Measurements from ENCODE around the gene HDDC2. TPM values are rescaled to one million over a fixed set of nuclear protein-coding genes. Genes with fewer than 3 reads are reported as not detected.

The HDDC2 gene, protein sequence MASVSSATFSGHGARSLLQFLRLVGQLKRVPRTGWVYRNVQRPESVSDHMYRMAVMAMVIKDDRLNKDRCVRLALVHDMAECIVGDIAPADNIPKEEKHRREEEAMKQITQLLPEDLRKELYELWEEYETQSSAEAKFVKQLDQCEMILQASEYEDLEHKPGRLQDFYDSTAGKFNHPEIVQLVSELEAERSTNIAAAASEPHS
- total RNA-seq (2022) (141 and 167 TPM in 2 replicates), Bru-seq, nascent RNA (percentile 89 among the genes with signal in this experiment), BruChase-seq, experiment 1, labeled RNA remaining after a 6-hour chase (percentile 74 among the genes with signal in this experiment), BruChase-seq, experiment 2, labeled RNA remaining after a 2-hour chase (percentile 75 among the genes with signal in this experiment)
- long read RNA-seq, transcript HDDC2-201 (5 exons, 1,350 nt) = minor isoform, 60 of 275 reads
- long read RNA-seq, transcript HDDC2-202 (6 exons, 918 nt) = major isoform, 127 of 275 reads
- long read RNA-seq, partial matches to known transcripts = 8 of 275 reads
- long read RNA-seq, other reads (novel, unspliced or antisense) = 77 of 275 reads

DNA sequence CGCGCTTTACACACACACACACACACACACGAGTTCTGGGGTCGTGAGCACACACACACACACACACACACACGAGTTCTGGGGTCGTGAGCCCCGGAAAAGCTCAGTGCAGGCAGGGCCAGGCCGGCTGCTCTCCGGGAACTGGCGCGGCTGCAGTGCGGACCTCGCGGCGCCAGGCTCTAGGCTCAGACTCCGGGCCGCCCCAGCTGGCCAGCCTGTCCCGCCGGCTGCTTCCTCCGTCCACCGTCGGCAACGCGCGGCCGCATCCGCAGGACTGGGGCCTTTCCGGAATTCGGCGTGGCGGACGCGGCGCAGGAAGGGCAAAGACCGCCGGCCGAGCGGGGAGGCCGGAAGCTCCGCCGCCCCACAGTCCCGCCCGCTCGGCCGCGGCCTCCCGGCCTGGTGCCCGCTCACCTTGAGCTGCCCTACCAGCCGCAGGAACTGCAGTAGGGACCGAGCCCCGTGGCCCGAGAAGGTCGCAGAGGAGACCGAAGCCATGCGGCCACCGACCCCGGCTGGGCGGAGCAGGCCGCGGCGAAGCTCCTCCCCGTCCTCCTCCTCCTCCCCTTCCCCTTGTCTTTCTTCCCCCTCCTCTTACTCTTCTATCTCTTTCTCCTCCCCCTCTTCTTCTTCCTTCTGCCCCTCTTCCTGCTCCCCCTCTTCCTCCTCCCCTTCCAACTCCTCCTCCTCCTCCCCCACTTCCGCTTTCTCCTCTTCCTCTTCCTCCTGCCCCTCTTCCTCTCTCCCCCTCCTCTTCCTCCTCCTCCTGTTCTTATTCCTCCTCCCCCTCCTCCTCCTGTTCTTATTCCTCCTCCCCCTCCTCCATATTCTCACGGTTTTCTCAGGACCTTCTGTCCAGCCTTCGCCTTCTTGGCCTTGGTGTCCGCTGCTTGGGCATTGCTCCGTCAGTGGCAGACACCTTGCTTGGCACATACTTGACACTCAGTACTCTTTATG, at the start of gene HDDC2:
Gene HDDC2, minus strand, starts transcription at position 533 of the 957 bp plus-strand sequence. Its CDS starts 35 bp downstream, at position 498.
- TF ChIP-seq, protein P1, sequence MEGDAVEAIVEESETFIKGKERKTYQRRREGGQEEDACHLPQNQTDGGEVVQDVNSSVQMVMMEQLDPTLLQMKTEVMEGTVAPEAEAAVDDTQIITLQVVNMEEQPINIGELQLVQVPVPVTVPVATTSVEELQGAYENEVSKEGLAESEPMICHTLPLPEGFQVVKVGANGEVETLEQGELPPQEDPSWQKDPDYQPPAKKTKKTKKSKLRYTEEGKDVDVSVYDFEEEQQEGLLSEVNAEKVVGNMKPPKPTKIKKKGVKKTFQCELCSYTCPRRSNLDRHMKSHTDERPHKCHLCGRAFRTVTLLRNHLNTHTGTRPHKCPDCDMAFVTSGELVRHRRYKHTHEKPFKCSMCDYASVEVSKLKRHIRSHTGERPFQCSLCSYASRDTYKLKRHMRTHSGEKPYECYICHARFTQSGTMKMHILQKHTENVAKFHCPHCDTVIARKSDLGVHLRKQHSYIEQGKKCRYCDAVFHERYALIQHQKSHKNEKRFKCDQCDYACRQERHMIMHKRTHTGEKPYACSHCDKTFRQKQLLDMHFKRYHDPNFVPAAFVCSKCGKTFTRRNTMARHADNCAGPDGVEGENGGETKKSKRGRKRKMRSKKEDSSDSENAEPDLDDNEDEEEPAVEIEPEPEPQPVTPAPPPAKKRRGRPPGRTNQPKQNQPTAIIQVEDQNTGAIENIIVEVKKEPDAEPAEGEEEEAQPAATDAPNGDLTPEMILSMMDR (IDR thresholded peaks at IDR 0.05; ENCODE audit: unreplicated experiment) = no peak
- Mint-ChIP-seq H3K27ac (ENCODE audit: low read depth, unreplicated experiment) (peak within 1 kb of the TSS; percentile 33), H3K36me3 (ENCODE audit: insufficient read depth, unreplicated experiment) (peaks cover 40% of the 10 kb centered on the region), H3K27me3 (ENCODE audit: insufficient read depth, unreplicated experiment) (peaks cover 7% of the 10 kb centered on the region), H3K4me1 (ENCODE audit: insufficient read depth, unreplicated experiment) (peaks cover 31% of the 10 kb centered on the region), H3K4me3 (ENCODE audit: unreplicated experiment) (peak within 1 kb of the TSS; percentile 79), H3K9me3 (ENCODE audit: unreplicated experiment) (peaks cover 12% of the 10 kb centered on the region)
- peak; percentile 60 for DNase-seq (ENCODE audit: unreplicated experiment)
- intact Hi-C loops (cut with micrococcal nuclease) = loop anchor here (1.0 to 2.0 kb wide), 4 partner anchors 27 to 431 kb away; no protein-coding TSS in a partner anchor
- BruUV-seq (replicated peaks) = no TSS peak
- POLR2A ChIA-PET = interaction anchor here (0.6 to 3.2 kb wide), 23 partner anchors 12 to 1182 kb away, joined by 3 to 30 read pairs (median 3); partner anchors contain the start of genes NCOA7, TPD52L1 and TRMT11
- CTCF ChIA-PET = interaction anchor here (0.5 to 3.5 kb wide), 14 partner anchors 9 to 466 kb away, joined by 3 to 25 read pairs (median 4); partner anchors contain the start of gene TPD52L1

DNA sequence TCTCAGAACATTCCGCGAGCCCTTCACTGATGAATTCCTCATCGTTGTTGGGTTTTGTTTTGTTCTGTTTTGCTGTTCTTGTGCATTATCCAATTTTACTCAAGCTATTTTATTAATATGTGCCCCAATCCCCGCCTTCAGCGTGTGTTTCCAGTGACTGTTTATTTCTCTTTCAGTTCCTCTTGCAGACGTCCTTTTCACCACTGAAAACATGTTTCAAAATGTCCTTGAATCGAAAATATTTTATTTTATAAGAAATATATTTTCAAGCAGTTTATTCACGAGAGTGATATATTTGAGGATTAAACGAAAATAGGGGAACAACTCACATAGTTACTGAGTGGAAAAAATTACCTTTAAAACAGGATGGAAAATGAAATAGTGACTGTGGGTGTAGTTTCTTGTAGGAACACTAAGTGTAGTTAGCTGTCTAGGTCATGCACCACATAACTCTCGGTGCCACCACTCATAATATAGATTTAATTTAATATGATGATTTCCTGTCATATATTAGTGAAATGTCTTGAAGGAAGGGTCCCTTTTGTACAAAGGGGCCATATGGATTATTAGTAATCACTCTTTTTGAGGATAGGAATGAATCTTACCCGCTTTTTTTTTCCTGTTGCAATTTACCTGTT, 45.3 kb upstream of the HDDC2 start:
- TF ChIP-seq, protein P1 (IDR thresholded peaks at IDR 0.05; ENCODE audit: unreplicated experiment) = no peak
- no TSS peak for BruUV-seq (replicated peaks)
- Mint-ChIP-seq H3K27me3 (ENCODE audit: insufficient read depth, unreplicated experiment) (peaks cover 18% of the 10 kb centered on the region), H3K4me3 (ENCODE audit: unreplicated experiment) (no peak overlapping the region), H3K36me3 (ENCODE audit: insufficient read depth, unreplicated experiment) (no peaks in the 10 kb centered on the region), H3K27ac (ENCODE audit: low read depth, unreplicated experiment) (no peak overlapping the region), H3K4me1 (ENCODE audit: insufficient read depth, unreplicated experiment) (no peaks in the 10 kb centered on the region), H3K9me3 (ENCODE audit: unreplicated experiment) (no peaks in the 10 kb centered on the region)
- CTCF ChIA-PET = interaction anchor here (0.5 to 1.2 kb wide), 2 partner anchors 24 to 1929 kb away, joined by 3 read pairs; no protein-coding TSS in a partner anchor
- DNase-seq (ENCODE audit: unreplicated experiment) = no peak
- POLR2A ChIA-PET = no interaction called here
- intact Hi-C loops (cut with micrococcal nuclease) = loop anchor here (10.0 kb wide), 1 partner anchor 188 kb away; no protein-coding TSS in a partner anchor

DNA sequence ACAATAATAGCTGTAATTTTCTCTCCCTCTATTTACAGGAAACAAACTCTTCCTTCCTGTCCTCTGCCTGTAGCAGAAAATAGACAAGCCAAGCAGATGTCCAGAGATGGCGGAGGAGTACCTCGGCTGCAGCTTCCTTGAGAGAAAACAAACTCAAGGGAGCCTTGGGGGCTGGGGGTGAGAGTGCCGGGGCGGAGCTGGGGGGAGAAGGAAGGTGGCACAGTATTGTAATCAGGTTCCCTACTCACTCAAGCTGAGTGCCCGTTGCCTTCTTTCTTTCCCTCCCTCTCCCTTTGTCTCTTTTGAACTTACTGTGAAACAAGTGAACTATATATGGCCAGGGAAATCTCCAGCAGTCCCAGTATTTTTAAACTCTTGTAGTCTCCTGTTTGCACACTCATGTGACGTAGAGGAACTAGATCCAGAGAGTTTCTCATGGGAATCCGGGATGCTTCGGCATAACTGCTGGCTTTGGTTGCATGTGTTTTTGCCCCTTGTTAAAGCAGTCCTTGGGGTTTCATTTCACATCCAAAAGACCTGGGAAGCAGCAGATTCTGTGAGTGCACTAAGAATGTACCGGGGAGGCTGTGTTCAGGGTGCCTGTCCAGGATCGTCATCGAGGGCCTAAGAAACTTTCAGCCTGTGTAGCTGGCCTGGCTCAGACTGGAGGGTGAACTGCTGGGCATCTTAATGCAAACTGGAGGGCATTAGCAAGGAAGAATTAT, 44.6 kb upstream of the HDDC2 start:
- Mint-ChIP-seq H3K27ac (ENCODE audit: low read depth, unreplicated experiment) (no peak overlapping the region), H3K4me3 (ENCODE audit: unreplicated experiment) (no peak overlapping the region), H3K27me3 (ENCODE audit: insufficient read depth, unreplicated experiment) (peaks cover 25% of the 10 kb centered on the region), H3K4me1 (ENCODE audit: insufficient read depth, unreplicated experiment) (no peaks in the 10 kb centered on the region), H3K9me3 (ENCODE audit: unreplicated experiment) (no peaks in the 10 kb centered on the region), H3K36me3 (ENCODE audit: insufficient read depth, unreplicated experiment) (no peaks in the 10 kb centered on the region)
- DNase-seq (ENCODE audit: unreplicated experiment) = no peak
- ChIA-PET POLR2A (interaction anchor here (0.9 kb wide), 1 partner anchor 411 kb away, joined by 3 read pairs; no protein-coding TSS in a partner anchor), CTCF (interaction anchor here (0.5 kb wide), 1 partner anchor 1928 kb away, joined by 3 read pairs; no protein-coding TSS in a partner anchor)
- intact Hi-C loops (cut with micrococcal nuclease) = loop anchor here (10.0 kb wide), 1 partner anchor 188 kb away; no protein-coding TSS in a partner anchor
- no TSS peak for BruUV-seq (replicated peaks)
- TF ChIP-seq, protein P1 (IDR thresholded peaks at IDR 0.05; ENCODE audit: unreplicated experiment) = no peak
